Mesenteric fat pad (tissue), 1 donor: ENCODE measurements around the gene PPP1R11. TPM values are rescaled to one million over a fixed set of nuclear protein-coding genes. Genes with fewer than 3 reads are reported as not detected.
"Not testable (repeated sequence)": the region's sequence is repeated elsewhere in the genome, so short reads cannot be mapped to it uniquely, and the experiment has no call there.

Experiments
- DNase-seq: peaks from one replicate; pipeline ENCODE4 v3.0.0-alpha.2; 2020; ENCODE audit warnings: low spot score
- total RNA-seq: library from RNA; stranded (reverse); fragmentation: NEBNext Ultra II Directional; extraction: Animal tissue kit (Norgen Biotek cat#: 25700); gene quantifications from one replicate; pipeline ENCODE4 v1.2.1, GENCODE V29; 2021
- donor health status: DM: yes; HTN: yes; CAD: no.

The PPP1R11 gene
- total RNA-seq, 1 donor from 2014 or later = 41.1 TPM

- no peak for DNase-seq
Measured at GRCh38 chr6:30093951-30094661, 27.1 kb downstream of the PPP1R11 start.

GRCh38 chr6:30096829-30097228 lies 29.8 kb downstream of the PPP1R11 start:
- DNase-seq = no peak

DNA sequence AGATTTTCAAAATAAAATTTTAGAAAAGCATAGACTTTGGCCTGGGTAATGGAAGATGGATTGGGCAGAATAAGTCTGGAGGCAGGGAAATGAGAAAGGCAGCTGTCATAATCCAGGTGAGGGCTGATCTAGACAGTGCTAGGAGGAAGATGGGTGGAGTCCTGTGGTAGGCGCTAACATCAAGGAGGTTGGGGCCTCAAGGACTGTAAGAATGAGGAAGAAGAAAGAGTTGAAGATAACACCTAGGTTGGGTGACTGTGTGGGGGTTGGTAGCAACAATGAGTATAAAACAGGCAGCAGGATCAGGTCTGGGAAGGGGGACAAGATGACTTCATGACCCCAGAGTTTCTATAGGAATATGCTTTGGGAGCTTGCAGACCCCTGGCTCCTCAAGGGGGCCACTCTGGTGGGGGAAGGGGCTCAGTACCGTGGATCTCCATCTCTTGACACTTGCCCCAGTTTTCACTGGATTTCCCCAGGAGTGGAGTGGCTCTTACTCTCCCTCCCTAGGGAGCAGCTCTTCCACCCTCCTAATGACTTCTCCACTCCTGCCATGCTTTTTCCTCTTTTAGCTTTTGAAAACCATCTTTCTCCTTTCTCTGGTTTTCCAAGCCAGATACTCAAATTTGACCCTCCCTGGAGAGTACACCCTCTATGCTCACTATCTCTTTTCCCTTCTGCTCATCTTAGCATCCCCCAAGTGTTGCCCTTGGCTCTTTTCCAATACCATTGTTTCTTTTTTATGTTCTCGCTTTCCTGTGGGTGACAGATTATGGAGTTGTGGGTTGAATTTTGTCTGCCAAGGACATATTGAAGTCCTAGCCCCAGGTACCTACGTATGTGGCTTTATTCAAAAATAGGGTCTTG lies 31.1 kb downstream of the PPP1R11 start:
- no peak for DNase-seq

DNA sequence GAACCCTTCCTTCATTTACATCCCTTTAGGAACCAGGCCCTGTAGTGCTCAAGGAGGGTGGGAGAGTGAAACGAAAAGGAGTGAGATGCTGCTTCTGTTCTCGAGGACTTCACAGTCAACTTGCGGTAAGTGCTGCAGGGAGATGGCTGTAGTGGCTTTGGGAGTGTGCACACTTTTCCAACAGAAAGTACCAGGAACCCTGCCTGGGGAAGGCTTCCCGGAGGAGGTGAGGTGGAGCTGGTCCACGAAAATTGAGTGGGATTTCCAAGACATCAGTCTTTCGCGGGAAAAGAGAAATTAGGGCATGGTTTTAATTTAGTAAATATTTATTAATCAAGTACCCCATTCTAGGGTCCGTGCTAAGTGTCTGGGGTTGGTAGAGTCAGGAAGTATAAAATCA lies 33.2 kb downstream of the PPP1R11 start:
- DNase-seq = no peak

- no peak for DNase-seq
Measured at GRCh38 chr6:30100585-30101443, 33.8 kb downstream of the PPP1R11 start.

DNA sequence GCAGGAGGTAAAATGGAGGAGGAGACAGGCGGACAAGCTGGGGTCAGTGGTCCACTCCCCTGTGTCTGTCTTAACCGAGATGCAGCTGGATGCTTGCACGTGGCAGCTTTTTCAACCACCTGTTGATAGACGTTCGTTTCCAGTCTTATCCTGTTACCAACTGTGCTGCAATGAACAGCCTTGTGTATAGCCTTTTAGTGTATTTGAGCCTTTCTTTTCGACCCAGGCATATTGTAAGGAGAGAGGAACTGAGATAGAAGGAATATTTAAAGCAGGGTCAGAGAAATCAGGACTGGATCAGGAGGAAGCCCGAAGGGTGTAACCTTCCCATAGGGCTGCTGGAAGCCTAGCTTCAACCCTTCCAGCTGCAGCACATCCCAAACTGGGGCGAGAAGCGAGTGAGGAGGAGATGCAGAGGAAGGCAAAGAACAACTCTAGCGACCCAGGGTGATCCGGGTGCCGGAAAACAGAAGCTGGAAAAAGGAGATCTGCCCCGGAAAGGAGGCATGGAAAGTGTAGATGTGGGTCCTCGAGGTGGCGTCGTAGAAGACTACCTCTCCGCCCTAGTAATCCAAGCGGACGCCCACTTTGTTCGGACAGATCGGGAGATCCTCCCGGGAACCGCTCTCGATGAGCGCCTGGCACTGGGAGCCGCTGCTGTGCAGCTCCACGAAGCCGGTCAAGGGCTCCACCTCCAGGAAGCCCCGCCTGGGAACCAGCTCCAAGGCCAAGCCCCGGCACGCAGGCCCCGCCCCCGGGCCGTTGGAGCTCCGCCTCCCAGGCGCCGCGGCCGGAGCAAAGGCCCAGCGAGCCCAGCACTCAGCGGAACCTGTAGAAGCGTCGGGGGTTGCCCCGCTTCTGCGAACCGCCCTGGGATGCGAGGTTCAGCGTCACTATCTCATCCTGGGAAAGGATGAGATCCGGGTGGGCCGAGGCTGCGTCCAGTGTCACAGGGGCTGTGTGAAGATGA lies 34.7 kb downstream of the PPP1R11 start:
- peak; percentile 98 for DNase-seq

- DNase-seq = no peak
Measured at GRCh38 chr6:30102414-30102969, 35.5 kb downstream of the PPP1R11 start.

GRCh38 chr6:30102970-30103871 lies 36.2 kb downstream of the PPP1R11 start:
- peak; percentile 91 for DNase-seq

- no peak for DNase-seq
Measured at GRCh38 chr6:30103872-30104179, 36.8 kb downstream of the PPP1R11 start.

GRCh38 chr6:30104661-30105060 lies 37.7 kb downstream of the PPP1R11 start:
- DNase-seq = no peak

- DNase-seq = no peak
Measured at GRCh38 chr6:30111266-30111856, 44.4 kb downstream of the PPP1R11 start.

GRCh38 chr6:30112402-30112994 lies 45.5 kb downstream of the PPP1R11 start:
- no peak for DNase-seq

DNA sequence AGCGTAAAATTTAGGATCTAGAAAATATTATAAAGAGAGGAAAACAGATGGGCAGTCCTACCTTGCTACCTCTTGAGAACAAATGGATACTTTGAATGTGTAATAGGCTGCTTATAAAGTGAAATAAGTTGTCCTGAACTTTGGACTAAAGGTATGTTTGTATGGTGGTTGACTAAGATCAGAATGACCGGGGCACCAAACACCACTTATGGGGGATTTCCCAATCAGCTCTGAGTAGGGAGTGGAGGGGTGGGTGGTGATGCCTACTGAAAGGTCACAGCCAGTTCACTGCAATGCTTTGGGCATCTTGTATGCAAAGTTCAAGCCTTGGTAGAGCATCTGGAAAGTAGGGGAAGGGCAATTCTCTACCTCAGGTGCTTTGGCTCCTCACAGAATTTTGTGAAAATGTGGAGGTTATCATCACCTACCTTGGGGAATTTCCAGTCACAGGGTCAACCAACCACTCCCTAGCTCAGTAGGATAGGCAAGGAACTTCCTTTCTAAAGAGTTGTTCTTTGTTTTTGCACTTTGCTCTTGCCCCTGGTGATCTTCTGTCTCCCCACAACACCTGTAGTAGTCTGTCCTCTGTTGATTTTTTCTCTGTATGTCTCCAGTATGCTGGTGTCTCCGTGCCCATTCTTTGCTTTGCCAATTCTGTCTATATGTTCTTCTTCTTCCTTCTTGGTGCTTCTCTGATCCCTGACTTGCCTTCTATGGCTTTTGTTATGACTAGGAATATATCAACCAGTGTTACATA lies 46.2 kb downstream of the PPP1R11 start, which contains the start of gene TRIM31:
Gene TRIM31, minus strand, starts transcription at position 88 of the 757 bp plus-strand sequence. CDS start 285 bp downstream, outside the sequence.
- DNase-seq = no peak

DNA sequence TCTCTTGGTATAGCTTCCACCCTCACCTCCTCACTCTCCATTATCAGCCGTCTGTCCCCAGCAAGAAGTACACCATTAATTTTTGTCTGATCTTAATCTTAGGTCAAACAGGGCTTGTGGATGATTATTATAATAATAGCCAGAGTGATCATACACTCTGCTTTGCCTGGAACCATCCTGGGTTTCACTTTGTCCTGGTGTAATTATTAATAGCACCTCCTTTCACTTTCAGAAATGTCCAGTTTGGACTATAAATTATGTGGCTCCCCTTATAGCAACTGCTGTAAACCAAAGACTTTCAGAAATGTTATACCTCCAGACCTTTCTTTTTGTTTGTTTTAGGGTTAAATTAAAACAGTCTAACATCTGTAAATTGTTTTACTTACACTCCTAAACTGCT lies 46.8 kb downstream of the PPP1R11 start:
- DNase-seq = no peak

DNA sequence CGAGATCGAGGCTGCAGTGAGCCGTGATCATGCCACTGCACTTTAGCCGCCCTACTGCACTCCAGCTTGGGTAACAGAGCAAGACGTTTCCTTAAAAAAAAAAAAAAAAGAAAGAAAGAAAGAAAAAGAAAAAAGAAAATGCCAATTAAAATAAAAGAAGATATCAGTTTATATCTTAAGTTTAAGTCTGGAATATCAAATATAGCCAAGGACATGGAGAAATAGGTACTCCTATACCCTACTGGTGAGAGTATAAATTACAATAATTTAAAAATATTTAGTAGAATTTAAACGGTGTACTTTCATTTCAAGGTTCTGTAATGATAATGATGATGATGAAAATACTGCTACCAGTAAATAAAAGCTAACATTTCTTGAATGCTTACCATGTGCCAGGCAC lies 49.7 kb downstream of the PPP1R11 start:
- no peak for DNase-seq

- DNase-seq = not testable (repeated sequence)
Measured at GRCh38 chr6:30118691-30119090, 51.7 kb downstream of the PPP1R11 start.
